HepG2 (cell line): ENCODE data around the gene APOC4. TPM values are rescaled to one million over a fixed set of nuclear protein-coding genes. Genes with fewer than 3 reads are reported as not detected.

ENCODE experiments used
- ATAC-seq: fragments of 200-7000 bp; cut with Tn5 transposase; 3 replicates; pipeline ENCODE4 v1.9.1; 2020; ENCODE audit warnings: mild to moderate bottlenecking, moderate library complexity
- BruUV-seq: library from RNA; stranded (reverse); fragments of 400-500 nt; replicated peaks from 2 replicates; lab custom pipeline; 2021; lab: Mats Ljungman, UMichigan
- CTCF ChIA-PET: fragments of 300-600 bp; formaldehyde crosslinking; extraction: SDS; loops from one replicate; lab custom pipeline; 2021; ENCODE audit warnings: low total read pairs, inconsistent platforms, low intra/inter-chr PET ratio; lab: Yijun Ruan, JAX
- POLR2A ChIA-PET: fragments of 350-600 bp; sonication (Branson Sonifier 250); formaldehyde crosslinking; loops from one replicate; lab custom pipeline; 2020; ENCODE audit warnings: antibody characterized with exemption, inconsistent platforms; lab: Yijun Ruan, JAX
- DNase-seq: peaks from one replicate; pipeline ENCODE4 v3.0.0-alpha.2; 2015; ENCODE audit warnings: low spot score
- FAIRE-seq: peaks from 3 replicates; lab custom pipeline; 2011; peaks lifted over from hg19 to GRCh38; lab: Jason Lieb, UNC
- H2AFZ ChIP-seq: one replicate; pipeline ENCODE4 v1.6.1; 2011; ENCODE audit warnings: low read length, inconsistent platforms
- H3K27ac ChIP-seq: fragments of 300-600 bp; 3 replicates; pipeline ENCODE4 v1.8.0; 2011; ENCODE audit warnings: mixed run types, mild to moderate bottlenecking, mixed read lengths, low read length, inconsistent platforms; ENCODE audit not compliant: insufficient read depth; ENCODE audit errors: extremely low read length
- H3K27me3 ChIP-seq, 2 experiments: fragments of 200-600 bp in 1 of 2; 2 replicates in 1 of 2; 3 replicates in 1 of 2; pipeline versions ENCODE4 v1.6.0 to v1.8.0; 2011; ENCODE audit warnings: low read length in 2 of 2, mild to moderate bottlenecking in 2 of 2, moderate library complexity in 2 of 2, inconsistent platforms in 1 of 2; ENCODE audit not compliant: insufficient read depth in 2 of 2, control insufficient read depth in 1 of 2
- H3K36me3 ChIP-seq, 2 experiments: fragments of 200-600 bp in 1 of 2; replicated peaks in 1 of 2; 2 replicates in 1 of 2; 3 replicates in 1 of 2; pipeline versions ENCODE4 v1.5.1 to v1.8.0; 2011; ENCODE audit warnings: low read length in 2 of 2, inconsistent platforms in 1 of 2; ENCODE audit not compliant: insufficient read depth in 2 of 2, control insufficient read depth in 1 of 2
- H3K4me1 ChIP-seq: 2 replicates; pipeline ENCODE4 v1.5.1; 2012; ENCODE audit warnings: low read length, inconsistent platforms; ENCODE audit not compliant: insufficient read depth
- H3K4me2 ChIP-seq: 2 replicates; pipeline ENCODE4 v1.6.0; 2011; ENCODE audit warnings: low read depth, low read length, inconsistent platforms
- H3K4me3 ChIP-seq, 3 experiments: fragments of 200-600 bp in 1 of 3; sonication (generic), shearing (Covaris generic) in 1 of 3; replicated peaks in 1 of 3; 2 replicates each; pipeline ENCODE4 v1.5.1; 2011 to 2016; ENCODE audit warnings: low read length in 3 of 3, inconsistent platforms in 2 of 3, low read depth in 2 of 3, mild to moderate bottlenecking in 2 of 3, control low read depth in 1 of 3, mixed read lengths in 1 of 3; ENCODE audit not compliant: insufficient read depth in 1 of 3
- H3K79me2 ChIP-seq: one replicate; pipeline ENCODE4 v1.6.1; 2011; ENCODE audit warnings: low read length, inconsistent platforms; ENCODE audit not compliant: insufficient read depth
- H3K9ac ChIP-seq: 2 replicates; pipeline ENCODE4 v1.6.0; 2011; ENCODE audit warnings: mild to moderate bottlenecking, low read depth, low read length, inconsistent platforms; ENCODE audit not compliant: insufficient read depth
- H3K9me3 ChIP-seq: 2 replicates; pipeline ENCODE4 v1.5.1; 2012; ENCODE audit warnings: mild to moderate bottlenecking, low read length
- H4K20me1 ChIP-seq: 2 replicates; pipeline ENCODE4 v1.6.0; 2011; ENCODE audit warnings: inconsistent platforms, mild to moderate bottlenecking, low read length, moderate library complexity; ENCODE audit not compliant: insufficient read depth
- ARID4A ChIP-seq: sonication (generic); formaldehyde crosslinking; IDR thresholded peaks from 2 replicates; pipeline ENCODE4 v1.5.0; 2020; ENCODE audit warnings: mild to moderate bottlenecking, missing genetic modification reagents, borderline replicate concordance
- CSRNP2 ChIP-seq: sonication (generic); formaldehyde crosslinking; conservative IDR thresholded peaks from 2 replicates; pipeline ENCODE4 v1.8.0; 2022; ENCODE audit warnings: low read depth, missing genetic modification reagents
- MIER2 ChIP-seq: IDR thresholded peaks from 2 replicates; pipeline ENCODE4 v1.6.1; 2016; ENCODE audit warnings: missing biosample characterization, missing genetic modification reagents
- RBFOX2 ChIP-seq: fragments of 200-400 bp; formaldehyde crosslinking; IDR thresholded peaks from 2 replicates; pipeline ENCODE4 v1.6.1; 2017; ENCODE audit warnings: low read depth, mild to moderate bottlenecking, low read length
- RBM22 ChIP-seq: fragments of 200-400 bp; formaldehyde crosslinking; optimal IDR thresholded peaks from 2 replicates; pipeline ENCODE3; 2017; ENCODE audit warnings: mild to moderate bottlenecking, low read length, moderate library complexity
- ZBTB33 ChIP-seq: sonication (generic); formaldehyde crosslinking; IDR thresholded peaks from 2 replicates; pipeline ENCODE4 v1.4.0; 2020; ENCODE audit warnings: missing genetic modification reagents
- ZNF768 ChIP-seq: sonication (generic); formaldehyde crosslinking; IDR thresholded peaks from 2 replicates; pipeline ENCODE4 v1.4.0; 2020; ENCODE audit warnings: missing genetic modification reagents
- WGBS: methylation state at CpG from one replicate; pipeline ENCODE4 v1.1.6; 2017; ENCODE audit warnings: low lambda C conversion rate; 5-methylcytosine and 5-hydroxymethylcytosine counted together
- in situ Hi-C: cut with HindIII; loops from 2 replicates; pipeline ENCODE4 v1.10.0; 2017; ENCODE audit warnings: low pct_unique_long_range_greater_than_20kb; ENCODE audit not compliant: extremely low pct_ligation_motif_present
- intact Hi-C: fragments of 100-400 bp; cut with micrococcal nuclease; formaldehyde crosslinking; loops from one replicate; pipeline ENCODE4 v1.10.0; 2022; ENCODE audit not compliant: unreplicated experiment
- polyA plus RNA-seq, 8 experiments: library from polyadenylated mRNA; depleted of rRNA in 3 of 8; stranded (reverse) in 7 of 8; unstranded in 1 of 8; fragments of >200 nt; fragmentation: Illumina TruSeq in 4 of 8; extraction: Trizol in 4 of 8; gene quantifications; 2 replicates each; pipeline versions ENCODE4 v1.2.1 to v1.2.3, GENCODE V29; 2011 to 2016; ENCODE audit warnings: low read depth in 4 of 8, missing spikeins in 1 of 8, mixed read lengths in 1 of 8; ENCODE audit not compliant: insufficient read depth in 1 of 8
- total RNA-seq, 5 experiments: library from RNA; depleted of rRNA; stranded (reverse); fragments of >200 nt; fragmentation: Illumina TruSeq; extraction: Trizol; gene quantifications; 2 replicates each; pipeline ENCODE4 v1.2.3, GENCODE V29; 2016; ENCODE audit warnings: low read depth in 1 of 5

The APOC4 gene
- total and polyA plus RNA-seq, 2 of the 13 experiments (the other 11 are each of a cell fraction or from before 2014, with no cell fraction given) = 0.46 TPM; not detected in 1

GRCh38 chr19:44987148-44987675 lies 45.2 kb downstream of the APOC4 start:
- TF ChIP-seq RBFOX2 (no peak), ZBTB33 (CRISPR knock-in tag) (no peak), MIER2 (CRISPR knock-in tag) (no peak), RBM22 (no peak), ZNF768 (no peak), ARID4A (no peak), CSRNP2 (CRISPR knock-in tag) (no peak)
- BruUV-seq = no TSS peak
- Histone ChIP-seq H4K20me1 (no peaks in the 10 kb centered on the region), H3K4me1 (no peaks in the 10 kb centered on the region), H3K36me3 (peaks cover 15 to 66% of the 10 kb centered on the region in 2 experiments; a peak in 4 of 5 replicates), H3K27ac (no peak overlapping the region), H3K27me3 (no peaks in the 10 kb centered on the region), H3K4me3 (no peak overlapping the region), H3K9ac (no peak overlapping the region), H2AFZ (no peak overlapping the region), H3K4me2 (no peak overlapping the region), H3K9me3 (no peaks in the 10 kb centered on the region), H3K79me2 (no peaks in the 10 kb centered on the region)
- DNase-seq (no peak), ATAC-seq (no peak), FAIRE-seq (no peak)
- ChIA-PET CTCF (no interaction called here), POLR2A (no interaction called here)
- intact Hi-C loops (no loop called here), in situ Hi-C loops (no loop called here)
- 98% methylated on average over 20 of the region's 20 CpGs for WGBS
